Fibroblast of skin of abdomen (primary cell): ENCODE results near the gene ATP1B4. TPM values are rescaled to one million over a fixed set of nuclear protein-coding genes. Genes with fewer than 3 reads are reported as not detected.
A peak's percentile ranks its signal among the peaks of the same experiment; 100 is the strongest.
"Not testable (repeated sequence)": the region's sequence is repeated elsewhere in the genome, so short reads cannot be mapped to it uniquely, and the experiment has no call there.

Source experiments
- DNase-seq: peaks from one replicate; pipeline ENCODE4 v3.0.0-alpha.2; 2013
- polyA plus RNA-seq, 2 experiments: library from polyadenylated mRNA; unstranded; fragments of 120-200 nt; gene quantifications; one replicate each; pipeline ENCODE4 v1.2.1, GENCODE V29; 2013; ENCODE audit not compliant: insufficient read length in 2 of 2

Gene ATP1B4
- 0.78 TPM for polyA plus RNA-seq (2013, experiment 1 of 2; ENCODE audit: insufficient read length)
- polyA plus RNA-seq (2013, experiment 2 of 2; ENCODE audit: insufficient read length), result 0.69 TPM

GRCh38 chrX:120361764-120362305, at the start of gene ATP1B4:
Gene ATP1B4, plus strand, starts transcription at chrX:120362089. Its CDS starts 80 bp downstream, at chrX:120362169.
- no peak for DNase-seq

GRCh38 chrX:120315776-120316175, 46.1 kb upstream of the ATP1B4 start:
- no peak for DNase-seq

DNA sequence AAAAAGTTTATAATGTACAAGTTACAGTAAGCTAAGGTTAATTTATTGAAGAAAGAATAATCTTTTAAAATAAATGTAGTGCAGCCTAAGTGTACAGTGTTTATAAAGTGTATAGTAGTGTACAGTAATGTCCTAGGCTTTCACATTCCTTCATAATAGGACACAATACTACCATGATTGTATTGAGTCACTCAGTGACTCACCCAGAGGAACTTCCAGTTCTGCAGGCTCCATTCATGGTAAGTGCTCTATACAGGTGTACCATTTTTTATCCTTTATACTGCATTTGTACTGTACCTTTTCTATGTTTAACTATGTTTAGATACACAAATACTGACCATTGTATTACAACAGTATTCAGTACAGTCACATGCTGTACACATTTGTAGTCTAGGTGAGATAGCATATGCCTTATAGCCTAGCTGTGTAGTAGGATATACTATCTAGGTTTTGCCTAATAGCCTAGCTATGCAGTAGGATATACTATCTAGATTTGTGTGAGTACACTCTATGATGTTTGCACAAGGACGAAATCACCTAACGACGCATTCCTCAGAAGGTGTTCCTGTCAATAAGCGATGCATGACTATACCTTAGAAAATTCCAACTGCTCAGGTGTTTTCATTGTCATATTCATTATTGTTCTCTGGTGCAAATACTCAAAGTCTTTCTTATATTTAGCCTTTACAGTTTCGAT, 45.2 kb upstream of the ATP1B4 start:
- DNase-seq, result peak; percentile 5

DNA sequence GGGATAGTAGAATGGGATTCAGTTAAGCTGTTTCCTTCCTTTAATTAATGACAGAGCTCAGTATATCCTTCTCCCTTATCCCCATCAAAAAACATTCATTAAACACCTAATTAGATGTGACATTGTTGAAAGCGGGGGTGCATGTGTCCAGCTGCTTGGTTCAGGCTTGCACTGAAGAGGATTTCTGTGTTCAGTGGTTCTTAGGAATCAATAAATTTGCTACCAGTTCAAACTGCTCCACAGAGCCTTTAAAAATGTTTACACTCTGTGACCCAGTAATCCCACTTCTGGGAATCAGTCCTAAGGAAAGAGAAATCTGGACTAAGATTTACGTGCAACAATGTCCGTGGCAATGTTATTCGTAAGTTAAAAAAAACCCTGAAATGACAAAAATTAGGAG, 43.5 kb upstream of the ATP1B4 start:
- DNase-seq, result no peak

DNA sequence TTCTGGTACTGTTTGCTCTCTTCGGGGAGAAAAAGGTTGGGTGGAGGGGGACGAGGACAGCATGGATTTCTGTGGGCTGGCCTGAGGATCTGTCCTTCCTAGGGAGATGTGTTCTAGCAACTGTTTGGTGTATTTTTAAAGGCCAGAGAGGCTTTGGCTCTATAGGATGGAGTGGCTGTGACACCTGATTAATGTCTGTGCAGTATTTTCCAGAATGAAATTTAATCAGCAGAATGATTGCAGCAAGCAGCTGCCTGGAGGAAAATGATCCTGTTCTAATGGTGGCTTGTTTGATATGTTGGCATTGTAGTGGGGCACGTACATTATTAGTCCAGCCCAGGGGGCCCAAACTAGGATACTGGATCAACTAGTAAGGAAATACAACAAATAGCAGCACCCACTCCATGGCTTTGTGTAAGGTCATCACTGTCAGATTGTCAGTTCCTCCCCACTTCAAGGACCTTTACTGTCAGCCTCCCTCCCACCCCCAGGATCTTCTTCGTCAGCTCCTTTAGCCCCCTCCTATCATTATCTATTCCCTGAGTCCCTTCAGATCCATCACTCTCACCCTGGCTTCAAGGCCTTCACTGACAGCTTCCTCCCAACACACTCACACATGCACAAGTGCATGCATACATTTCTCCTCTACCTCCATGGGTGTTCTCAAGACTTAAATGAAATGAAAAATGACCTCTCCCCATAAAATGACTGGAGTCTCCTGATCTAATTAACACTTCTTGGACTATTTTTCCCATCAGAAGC, 40.2 kb upstream of the ATP1B4 start:
- DNase-seq, result no peak

DNA sequence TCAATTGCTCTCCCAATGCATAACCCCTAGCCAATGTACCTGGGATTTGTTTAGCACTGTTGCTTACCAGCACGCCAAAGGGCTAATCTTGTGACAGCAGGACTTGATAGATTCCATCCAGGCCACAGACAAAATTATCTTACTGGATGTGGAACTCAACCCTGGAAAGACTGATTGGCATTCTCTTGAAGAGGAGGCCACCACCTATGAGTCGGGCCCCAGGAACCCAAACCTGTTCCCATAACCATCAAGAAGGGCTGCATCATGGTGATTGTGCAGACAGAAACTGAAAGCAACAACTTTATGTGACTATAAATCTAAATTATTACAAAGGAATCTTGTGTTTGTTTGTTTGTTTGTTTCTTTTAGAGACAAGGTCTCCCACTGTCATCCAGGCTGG, 30.8 kb upstream of the ATP1B4 start:
- DNase-seq, result no peak

DNA sequence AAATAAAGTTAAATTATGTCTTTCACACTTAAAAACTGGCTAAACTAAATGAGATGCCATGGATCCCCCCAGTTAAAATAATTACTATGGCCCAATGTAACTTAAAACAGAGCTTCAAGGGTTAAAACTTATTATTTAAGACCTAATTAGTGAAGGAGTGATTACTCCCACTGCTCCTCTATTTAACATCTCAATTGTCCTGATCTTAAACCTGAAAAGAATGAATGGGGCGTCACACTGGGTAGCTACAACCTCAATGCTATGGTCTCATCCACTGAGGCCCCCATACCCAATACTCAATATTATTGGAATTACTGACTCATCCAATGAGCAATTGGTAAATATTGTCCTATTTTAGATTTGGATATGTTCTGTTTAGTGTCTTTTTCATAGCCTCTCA, 29.5 kb upstream of the ATP1B4 start:
- no peak for DNase-seq

GRCh38 chrX:120334151-120334550, 27.7 kb upstream of the ATP1B4 start:
- no peak for DNase-seq

DNA sequence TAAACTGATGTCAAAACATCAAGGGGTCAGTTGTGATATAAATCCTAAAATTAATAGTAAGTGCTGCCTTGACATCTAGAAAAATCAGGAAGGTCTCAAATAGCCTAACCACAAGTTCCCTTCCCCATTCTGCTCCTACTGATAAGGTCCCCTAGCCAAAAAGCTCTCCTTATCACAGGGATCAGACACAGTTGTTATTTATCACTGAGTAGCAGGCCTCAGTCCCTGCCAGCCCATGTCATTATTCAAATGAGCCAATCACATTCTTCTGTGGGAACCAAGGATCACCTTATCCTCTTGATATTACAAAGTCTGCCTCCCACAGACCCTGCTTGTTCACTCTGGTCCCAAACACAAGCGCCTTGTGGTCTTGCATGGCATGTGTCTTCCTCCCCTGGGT, 27.3 kb upstream of the ATP1B4 start:
- DNase-seq, result no peak

GRCh38 chrX:120335289-120335688, 26.6 kb upstream of the ATP1B4 start:
- no peak for DNase-seq

DNA sequence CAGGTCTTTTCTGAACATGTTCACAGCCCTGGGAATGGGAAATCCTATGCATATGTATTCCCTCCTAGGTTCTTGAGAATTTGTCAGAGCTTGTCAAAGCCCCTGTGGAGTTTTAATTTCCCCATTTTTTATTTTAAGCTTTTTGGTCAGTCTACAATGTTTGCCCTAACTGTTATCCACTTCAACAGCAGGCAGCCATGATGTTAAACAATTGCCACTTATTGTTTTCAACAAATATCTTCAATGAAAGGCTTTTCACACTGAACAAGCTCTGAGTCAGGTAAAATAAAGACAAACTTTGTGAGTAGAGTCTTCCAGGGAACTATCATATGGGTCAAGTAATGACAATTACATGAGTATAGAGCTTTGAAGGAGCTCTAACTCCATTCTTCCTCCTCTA, 25.0 kb upstream of the ATP1B4 start:
- DNase-seq, result no peak

DNA sequence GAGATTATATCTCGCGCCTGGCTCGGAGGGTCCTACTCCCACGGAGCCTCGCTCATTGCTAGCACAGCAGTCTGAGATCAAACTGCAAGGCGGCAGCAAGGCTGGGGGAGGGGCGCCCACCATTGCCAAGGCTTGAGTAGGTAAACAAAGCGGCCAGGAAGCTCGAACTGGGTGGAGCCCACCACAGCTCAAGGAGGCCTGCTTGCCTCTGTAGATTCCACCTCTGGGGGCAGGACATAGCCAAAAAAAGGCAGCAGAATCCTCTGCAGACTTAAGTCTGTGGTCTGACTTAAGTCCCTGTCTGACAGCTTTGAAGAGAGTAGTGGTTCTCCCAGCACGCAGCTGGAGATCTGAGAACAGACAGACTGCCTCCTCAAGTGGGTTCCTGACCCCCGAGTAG, 17.3 kb upstream of the ATP1B4 start:
- not testable (repeated sequence) for DNase-seq

GRCh38 chrX:120350450-120351138, 11.3 kb upstream of the ATP1B4 start:
- DNase-seq, result no peak

DNA sequence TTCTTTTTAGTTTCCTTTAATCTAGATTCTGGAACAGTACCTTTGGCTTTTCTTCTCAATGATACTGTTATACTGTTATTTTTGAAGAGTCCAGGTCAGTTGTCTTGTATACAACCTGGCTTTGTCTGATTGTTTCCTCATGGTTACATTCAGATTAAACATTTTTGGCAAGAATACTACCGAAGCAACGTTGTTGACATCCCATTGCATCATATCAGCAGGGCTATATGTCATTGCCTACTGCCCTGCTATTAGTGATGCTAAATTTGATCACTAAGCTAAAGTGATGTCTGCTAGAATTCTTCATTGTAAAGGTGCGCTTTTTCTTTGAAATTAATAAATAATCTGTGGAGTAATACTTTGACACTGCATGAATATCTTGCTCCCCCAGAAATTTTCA, 5.8 kb upstream of the ATP1B4 start:
- no peak for DNase-seq

GRCh38 chrX:120357186-120357585, 4.7 kb upstream of the ATP1B4 start:
- no peak for DNase-seq

DNA sequence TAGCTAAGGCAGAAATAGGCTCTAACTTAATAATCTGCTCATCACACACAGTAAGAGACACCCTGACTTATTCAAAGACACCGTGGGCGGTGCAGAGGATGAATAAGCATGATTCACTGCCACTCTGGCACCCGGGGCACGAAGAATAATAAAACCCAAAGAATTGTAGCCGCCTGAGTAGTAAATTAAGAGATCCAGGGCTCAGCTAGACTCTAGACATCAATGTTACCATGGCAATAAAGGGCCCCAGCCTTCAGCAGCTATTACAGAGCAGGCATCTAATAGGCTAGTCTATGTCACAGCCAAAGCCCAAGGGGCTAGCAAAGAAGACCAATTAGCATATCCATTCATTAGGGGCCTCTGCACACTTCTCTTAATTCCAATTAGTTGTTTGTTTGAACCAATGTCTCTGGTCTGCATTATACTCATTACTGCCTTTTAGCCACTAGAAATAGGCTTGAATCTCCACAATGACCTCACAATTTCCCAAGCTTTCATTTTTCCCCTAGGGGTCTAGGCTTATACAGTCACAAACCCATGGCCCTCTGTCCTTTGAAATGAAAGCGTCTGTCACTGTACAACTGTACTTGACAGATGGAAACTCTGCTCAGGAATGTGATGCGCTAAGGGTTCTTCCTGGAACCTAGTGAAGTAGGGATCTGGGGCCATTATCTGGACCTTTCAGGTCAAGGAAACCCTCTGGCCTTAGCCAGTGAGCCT, 3.0 kb upstream of the ATP1B4 start:
- DNase-seq, result peak; percentile 3

DNA sequence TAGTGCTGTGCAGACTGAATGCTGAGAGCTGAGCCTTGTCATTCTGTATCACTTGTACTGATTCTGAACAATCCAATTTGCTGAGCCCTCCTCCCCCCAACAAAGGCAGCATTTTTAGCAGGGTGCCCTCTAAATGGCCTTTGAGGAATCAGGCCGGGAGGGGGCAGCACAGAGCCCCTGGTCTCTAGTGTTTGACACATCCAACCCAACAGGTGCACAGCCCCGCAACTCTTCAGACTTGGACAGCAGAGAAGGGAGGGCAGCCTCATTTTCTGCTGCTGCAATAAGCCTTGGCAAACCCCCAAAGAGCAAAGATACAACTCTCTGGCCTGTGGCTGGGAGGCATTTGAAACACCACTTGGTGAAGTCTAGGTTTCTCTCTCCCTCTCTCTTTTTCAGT, 3.4 kb downstream of the ATP1B4 start:
- no peak for DNase-seq

DNA sequence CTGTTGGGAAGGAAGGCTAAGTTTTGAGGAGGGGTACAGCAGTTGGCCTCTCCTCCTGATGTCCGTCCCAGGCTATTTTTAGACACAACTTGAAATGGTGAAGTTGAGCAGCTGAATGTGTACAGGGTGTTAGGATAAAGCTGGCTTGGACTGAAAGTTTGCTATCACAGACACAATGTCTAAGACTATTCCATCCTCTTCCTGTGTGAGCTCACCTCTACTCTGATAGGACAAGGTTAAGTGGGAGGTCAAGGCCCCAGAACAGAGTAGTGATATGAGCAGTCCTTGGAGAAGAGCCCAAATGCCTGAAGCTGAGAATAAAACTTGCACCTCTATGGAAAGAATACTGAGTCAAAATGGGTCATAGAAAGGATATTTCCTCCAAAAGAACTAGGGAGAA, 4.1 kb downstream of the ATP1B4 start:
- DNase-seq, result no peak

- no peak for DNase-seq
Observed at GRCh38 chrX:120366794-120367193, 4.9 kb downstream of the ATP1B4 start.

GRCh38 chrX:120367402-120368109, 5.7 kb downstream of the ATP1B4 start:
- DNase-seq, result no peak

GRCh38 chrX:120372667-120373370, 10.9 kb downstream of the ATP1B4 start:
- no peak for DNase-seq
